ENCODE results near the gene SRPRB.

SRPRB gene

GRCh38 chr3:133812872-133813271 lies 7.3 kb downstream of the SRPRB start:
- no peak overlapping the region for H3K4me3 ChIP-seq (ENCODE audit: low read depth, low read length)
- DNase-seq (ENCODE audit: low read depth) = no peak
- in situ Hi-C loops (cut with HindIII; ENCODE audit: low sequenced_read_pairs) = no loop called here
- no peak for TF ChIP-seq CTCF (IDR thresholded peaks at IDR 0.05; ENCODE audit: low read depth, low read length, missing control alignments)

GRCh38 chr3:133815386-133815785 lies 9.8 kb downstream of the SRPRB start:
- no peak overlapping the region for H3K4me3 ChIP-seq (ENCODE audit: low read depth, low read length)
- DNase-seq (ENCODE audit: low read depth) = no peak
- in situ Hi-C loops (cut with HindIII; ENCODE audit: low sequenced_read_pairs) = loop anchor here (5.0 kb wide), 1 partner anchor 397 kb away; no protein-coding TSS in a partner anchor
- no peak for TF ChIP-seq CTCF (IDR thresholded peaks at IDR 0.05; ENCODE audit: low read depth, low read length, missing control alignments)

GRCh38 chr3:133820129-133820528 lies 14.5 kb downstream of the SRPRB start:
- no peak for TF ChIP-seq CTCF (IDR thresholded peaks at IDR 0.05; ENCODE audit: low read depth, low read length, missing control alignments)
- no peak overlapping the region for H3K4me3 ChIP-seq (ENCODE audit: low read depth, low read length)
- in situ Hi-C loops (cut with HindIII; ENCODE audit: low sequenced_read_pairs) = no loop called here
- no peak for DNase-seq (ENCODE audit: low read depth)

GRCh38 chr3:133820889-133821675 lies 15.5 kb downstream of the SRPRB start:
- H3K4me3 ChIP-seq (ENCODE audit: low read depth, low read length) = no peak overlapping the region
- no peak for DNase-seq (ENCODE audit: low read depth)
- TF ChIP-seq CTCF (IDR thresholded peaks at IDR 0.05; ENCODE audit: low read depth, low read length, missing control alignments) = no peak
- in situ Hi-C loops (cut with HindIII; ENCODE audit: low sequenced_read_pairs) = no loop called here

GRCh38 chr3:133821767-133822638 lies 16.4 kb downstream of the SRPRB start:
- in situ Hi-C loops (cut with HindIII; ENCODE audit: low sequenced_read_pairs) = no loop called here
- no peak for TF ChIP-seq CTCF (IDR thresholded peaks at IDR 0.05; ENCODE audit: low read depth, low read length, missing control alignments)
- no peak overlapping the region for H3K4me3 ChIP-seq (ENCODE audit: low read depth, low read length)
- DNase-seq (ENCODE audit: low read depth) = no peak

GRCh38 chr3:133824961-133825485 lies 19.4 kb downstream of the SRPRB start:
- DNase-seq (ENCODE audit: low read depth) = no peak
- no peak overlapping the region for H3K4me3 ChIP-seq (ENCODE audit: low read depth, low read length)
- no peak for TF ChIP-seq CTCF (IDR thresholded peaks at IDR 0.05; ENCODE audit: low read depth, low read length, missing control alignments)
- in situ Hi-C loops (cut with HindIII; ENCODE audit: low sequenced_read_pairs) = no loop called here

Data from astrocyte of the cerebellum (primary cell).